ENCODE measurements around the gene FSD1. TPM values are rescaled to one million over a fixed set of nuclear protein-coding genes. Genes with fewer than 3 reads are reported as not detected.
"Not testable (repeated sequence)": the region's sequence is repeated elsewhere in the genome, so short reads cannot be mapped to it uniquely, and the experiment has no call there.

Gene FSD1
- total RNA-seq, 1 experiment from 2014 or later = not detected

GRCh38 chr19:4342314-4342614 is 37.9 kb downstream of the FSD1 start:
- no peak for DNase-seq (ENCODE audit: extremely low read depth, low read depth)

DNA sequence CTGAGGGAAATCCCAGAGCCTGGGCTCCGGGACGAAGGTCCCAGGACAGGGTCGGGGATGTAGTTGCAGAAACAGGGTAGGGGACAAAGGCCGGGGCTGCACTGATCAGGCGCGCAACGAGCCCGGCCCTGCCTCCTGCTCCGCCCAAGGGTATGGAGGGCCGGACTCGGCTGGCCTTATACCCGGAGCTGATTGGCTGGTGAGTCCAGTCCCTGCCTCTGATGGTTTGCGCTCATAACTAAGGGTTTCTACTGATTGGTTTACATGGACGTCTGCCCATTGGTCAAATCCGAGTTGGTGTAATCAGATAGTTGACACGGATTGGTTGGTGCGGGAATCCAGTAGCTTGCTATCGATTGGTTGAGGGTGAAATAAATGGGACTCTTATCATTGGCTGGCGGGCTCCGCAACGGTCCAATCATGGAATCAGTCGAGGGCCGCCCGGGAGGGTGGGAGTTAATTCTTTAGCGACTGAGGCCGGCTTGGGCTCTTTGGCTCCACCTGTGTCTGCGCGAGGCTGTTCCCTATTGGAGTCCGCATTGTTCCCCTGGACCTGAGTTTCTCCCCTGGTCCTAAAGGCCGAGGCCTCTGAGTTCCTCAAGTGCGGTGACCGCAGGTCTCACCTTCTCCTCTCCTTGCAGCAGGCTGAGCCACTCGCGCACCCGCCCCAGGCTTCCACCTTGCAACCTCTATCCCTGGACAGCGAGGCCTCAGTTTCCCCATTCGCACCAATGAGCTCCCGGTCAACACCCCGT is 38.4 kb downstream of the FSD1 start:
- peak; percentile 99 for DNase-seq (ENCODE audit: extremely low read depth, low read depth)

DNA sequence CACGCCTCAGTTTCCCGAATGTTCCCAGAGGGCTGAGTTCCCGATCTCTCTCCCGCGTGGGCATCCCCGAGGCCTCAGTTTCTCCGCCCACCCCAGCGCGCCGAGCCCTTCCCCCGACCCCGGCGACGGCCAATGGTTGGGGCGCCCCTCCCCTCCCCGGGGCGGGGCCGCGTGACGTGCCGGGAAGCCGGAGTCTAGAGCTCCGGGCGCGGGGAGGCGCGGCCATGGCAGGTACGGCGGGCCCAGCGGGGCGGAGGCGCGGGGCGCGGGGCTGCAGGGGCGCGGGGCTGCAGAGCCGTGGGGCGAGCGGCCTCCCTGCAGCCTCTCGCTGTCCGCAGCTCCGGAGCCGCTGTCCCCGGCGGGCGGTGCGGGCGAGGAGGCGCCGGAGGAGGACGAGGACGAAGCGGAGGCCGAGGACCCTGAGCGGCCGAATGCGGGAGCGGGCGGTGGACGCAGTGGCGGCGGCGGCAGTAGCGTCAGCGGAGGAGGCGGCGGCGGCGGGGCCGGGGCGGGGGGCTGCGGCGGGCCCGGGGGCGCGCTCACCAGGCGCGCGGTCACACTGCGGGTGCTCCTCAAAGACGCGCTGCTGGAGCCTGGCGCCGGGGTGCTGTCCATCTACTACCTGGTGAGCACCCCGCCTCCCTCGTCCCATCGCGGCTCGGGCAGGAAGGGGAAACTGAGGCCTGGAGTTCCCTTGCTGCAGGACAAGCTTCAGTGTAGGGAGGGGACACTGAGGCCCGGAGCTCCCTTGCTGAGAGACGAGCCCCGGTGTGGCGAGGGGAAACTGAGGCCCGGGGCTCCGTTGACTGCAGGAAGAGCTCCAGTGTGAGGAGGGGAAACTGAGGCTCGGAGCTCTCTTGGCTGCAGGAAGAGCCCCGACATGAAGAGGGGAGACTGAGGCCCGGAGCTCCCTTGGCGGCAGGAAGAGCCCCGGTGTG is 39.2 kb downstream of the FSD1 start, which contains the start of gene MPND:
Gene MPND, plus strand, starts transcription at position 193 of the 938 bp plus-strand sequence. Its CDS starts 32 bp downstream, at position 225.
- DNase-seq (ENCODE audit: extremely low read depth, low read depth) = peak; percentile 73

- no peak for DNase-seq (ENCODE audit: extremely low read depth, low read depth)
Observed at GRCh38 chr19:4345342-4346019, 41.1 kb downstream of the FSD1 start.

GRCh38 chr19:4346020-4346383 is 41.6 kb downstream of the FSD1 start:
- DNase-seq (ENCODE audit: extremely low read depth, low read depth) = no peak

GRCh38 chr19:4347521-4347920 is 43.1 kb downstream of the FSD1 start:
- DNase-seq (ENCODE audit: extremely low read depth, low read depth) = no peak

- not testable (repeated sequence) for DNase-seq (ENCODE audit: extremely low read depth, low read depth)
Observed at GRCh38 chr19:4349225-4349624, 44.8 kb downstream of the FSD1 start.

DNA sequence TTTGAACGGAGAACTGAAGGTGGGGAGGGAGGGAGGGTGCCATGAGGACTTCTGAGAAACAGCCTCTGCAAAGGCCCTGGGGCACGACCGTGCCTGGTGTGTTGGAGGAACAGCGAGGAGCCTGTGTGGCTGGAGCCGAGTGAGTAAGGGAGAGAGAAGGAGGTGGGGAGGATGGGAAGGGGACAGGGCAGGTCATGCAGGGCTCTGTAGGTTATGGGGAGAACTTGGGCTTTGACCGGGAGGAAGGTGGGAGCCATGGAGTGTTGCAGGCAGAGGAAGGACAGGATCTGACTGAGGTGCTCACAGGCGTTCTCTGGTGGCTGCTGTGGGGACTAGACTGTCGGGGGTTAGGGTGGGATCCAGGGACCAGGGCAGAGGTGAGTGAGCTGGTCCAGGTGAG is 45.7 kb downstream of the FSD1 start:
- no peak for DNase-seq (ENCODE audit: extremely low read depth, low read depth)

GRCh38 chr19:4350726-4351125 is 46.3 kb downstream of the FSD1 start:
- DNase-seq (ENCODE audit: extremely low read depth, low read depth) = no peak

- peak; percentile 36 for DNase-seq (ENCODE audit: extremely low read depth, low read depth)
Observed at GRCh38 chr19:4352701-4353121, 48.3 kb downstream of the FSD1 start.

GRCh38 chr19:4354282-4354681 is 49.9 kb downstream of the FSD1 start:
- no peak for DNase-seq (ENCODE audit: extremely low read depth, low read depth)

DNA sequence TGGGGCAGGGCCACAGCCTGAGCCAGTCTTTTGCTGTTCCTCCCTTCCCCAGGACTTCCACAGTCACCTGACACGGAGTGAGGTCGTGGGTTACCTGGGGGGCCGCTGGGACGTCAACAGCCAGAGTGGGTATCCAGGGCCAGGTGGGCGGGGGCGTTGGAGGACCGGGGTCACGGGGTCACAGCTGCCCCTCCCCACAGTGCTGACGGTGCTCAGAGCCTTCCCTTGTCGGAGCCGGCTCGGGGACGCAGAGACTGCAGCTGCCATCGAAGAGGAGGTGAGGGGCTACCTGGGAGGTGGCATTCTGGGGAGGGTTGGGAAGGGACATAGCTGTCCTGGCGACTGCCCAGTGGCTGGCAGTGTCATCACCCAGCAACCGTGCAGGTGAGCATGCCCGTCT is 50.5 kb downstream of the FSD1 start:
- no peak for DNase-seq (ENCODE audit: extremely low read depth, low read depth)

GRCh38 chr19:4357095-4357797 is 52.8 kb downstream of the FSD1 start:
- DNase-seq (ENCODE audit: extremely low read depth, low read depth) = no peak

DNA sequence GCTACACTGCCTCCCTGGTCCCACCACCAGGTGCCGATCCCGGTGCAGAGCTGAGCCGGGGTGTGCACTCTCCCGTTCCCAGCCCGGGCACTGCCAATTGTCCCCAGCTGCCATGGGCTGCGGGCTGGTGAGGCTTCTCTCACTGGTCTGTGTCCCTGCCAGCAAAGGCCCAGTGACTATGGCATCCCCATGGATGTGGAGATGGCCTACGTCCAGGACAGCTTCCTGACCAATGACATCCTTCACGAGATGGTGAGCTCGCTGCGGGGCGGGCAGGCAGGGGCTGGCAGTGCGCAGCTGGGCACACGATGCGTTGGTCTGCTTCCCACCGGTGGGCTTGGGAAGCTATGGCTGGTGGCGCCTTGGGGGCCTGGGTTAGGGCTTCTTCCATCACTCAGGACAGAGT is 53.5 kb downstream of the FSD1 start:
- no peak for DNase-seq (ENCODE audit: extremely low read depth, low read depth)

- no peak for DNase-seq (ENCODE audit: extremely low read depth, low read depth)
Observed at GRCh38 chr19:4358709-4359626, 54.6 kb downstream of the FSD1 start.

DNA sequence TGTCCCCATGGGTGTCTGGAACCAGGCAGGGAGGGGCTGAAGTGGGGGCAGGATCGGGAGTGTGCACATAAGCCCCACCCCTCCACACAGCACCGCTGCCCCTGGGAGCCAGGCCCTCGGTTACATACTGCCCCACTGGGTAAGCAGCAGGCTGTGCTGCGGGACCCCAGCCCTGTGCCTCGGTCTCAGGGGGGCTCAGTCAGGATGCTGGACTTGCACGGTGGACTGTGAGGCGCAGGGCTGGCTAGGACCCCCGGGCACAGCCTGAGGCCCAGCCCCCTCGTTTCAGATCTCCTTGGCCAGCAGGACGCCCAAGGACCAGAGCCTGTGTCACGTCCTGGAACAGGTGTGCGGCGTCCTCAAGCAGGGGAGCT is 55.2 kb downstream of the FSD1 start:
- DNase-seq (ENCODE audit: extremely low read depth, low read depth) = no peak

DNA sequence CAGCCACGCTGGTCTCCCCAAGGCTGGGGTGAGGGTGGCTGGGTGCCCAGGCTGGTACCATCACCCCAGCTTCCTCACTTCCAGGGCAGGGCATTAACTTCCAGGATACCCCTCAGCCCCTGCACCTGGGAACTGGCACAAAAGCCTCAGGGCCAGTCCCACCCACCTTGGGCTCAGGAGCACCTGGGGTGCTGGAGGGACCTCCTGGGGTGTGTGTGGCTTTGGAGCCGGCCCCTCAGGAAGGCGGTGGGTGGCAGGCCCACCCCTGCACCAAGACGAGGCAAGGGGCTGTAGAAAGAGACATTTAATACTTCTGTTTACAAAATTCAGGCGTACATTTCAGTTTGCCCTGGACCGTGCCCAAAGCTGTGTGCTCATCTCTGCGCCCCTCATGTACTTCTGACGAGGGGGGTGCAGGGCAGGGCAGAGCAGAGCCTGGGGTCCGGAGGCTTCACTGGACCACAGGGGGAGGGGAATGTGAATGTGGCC is 55.7 kb downstream of the FSD1 start:
- no peak for DNase-seq (ENCODE audit: extremely low read depth, low read depth)

DNA sequence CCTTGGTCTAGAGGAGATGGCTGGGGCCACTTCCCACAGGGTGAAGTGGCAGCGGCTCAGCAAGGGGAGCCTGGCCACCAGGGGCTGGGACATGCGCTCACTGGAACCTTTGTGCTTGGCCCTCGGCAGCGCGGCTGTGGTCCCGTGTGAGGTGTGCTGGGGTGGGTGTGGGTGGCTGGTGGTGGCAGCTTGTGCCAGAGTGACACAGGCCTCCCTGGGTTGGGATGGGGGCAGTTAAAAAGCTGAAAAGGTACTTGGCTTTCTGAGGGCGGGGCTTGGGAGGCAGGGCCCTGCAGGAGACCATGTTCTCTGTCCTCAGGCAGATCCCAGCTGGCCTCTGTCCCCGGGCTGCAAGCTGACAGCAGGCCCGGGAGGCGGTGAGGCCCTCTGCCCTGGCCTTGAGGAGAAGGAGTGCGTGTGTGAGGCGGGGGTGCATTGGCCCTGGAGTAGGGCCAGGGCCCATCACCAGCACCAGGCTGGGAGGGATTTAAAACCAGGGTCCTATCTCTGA is 56.3 kb downstream of the FSD1 start:
- DNase-seq (ENCODE audit: extremely low read depth, low read depth) = no peak
